CMK (cell line): ENCODE results near the gene NAIF1.
"Not testable (repeated sequence)": the region's sequence is repeated elsewhere in the genome, so short reads cannot be mapped to it uniquely, and the experiment has no call there.

Experiments used
- DNase-seq: peaks from one replicate; pipeline ENCODE4 v3.0.0-alpha.2; 2010; ENCODE audit warnings: low read depth

NAIF1 gene

GRCh38 chr9:128066713-128067644 lies at the start of gene NAIF1:
Gene NAIF1, minus strand, starts transcription at chr9:128067320. Its CDS starts 219 bp downstream, at chr9:128067101.
- peak; percentile 98 for DNase-seq

- DNase-seq, result no peak
Observed at GRCh38 chr9:128116104-128117083, 49.3 kb upstream of the NAIF1 start.

GRCh38 chr9:128115187-128116103 lies 48.3 kb upstream of the NAIF1 start:
- DNase-seq, result peak; percentile 92

GRCh38 chr9:128114326-128115186 lies 47.4 kb upstream of the NAIF1 start:
- no peak for DNase-seq

- DNase-seq, result no peak
Observed at GRCh38 chr9:128113526-128114325, 46.6 kb upstream of the NAIF1 start.

GRCh38 chr9:128111726-128112125 lies 44.6 kb upstream of the NAIF1 start:
- DNase-seq, result not testable (repeated sequence)

- DNase-seq, result no peak
Observed at GRCh38 chr9:128109050-128109709, 42.1 kb upstream of the NAIF1 start.

GRCh38 chr9:128108269-128109049 lies 41.3 kb upstream of the NAIF1 start:
- no peak for DNase-seq

GRCh38 chr9:128107468-128108268 lies 40.5 kb upstream of the NAIF1 start:
- no peak for DNase-seq

- DNase-seq, result no peak
Observed at GRCh38 chr9:128106940-128107467, 39.9 kb upstream of the NAIF1 start.

- no peak for DNase-seq
Observed at GRCh38 chr9:128106181-128106939, 39.2 kb upstream of the NAIF1 start.

GRCh38 chr9:128105538-128106175 lies 38.5 kb upstream of the NAIF1 start:
- DNase-seq, result no peak

GRCh38 chr9:128104171-128104618 lies 37.1 kb upstream of the NAIF1 start:
- no peak for DNase-seq

GRCh38 chr9:128103589-128103962 lies 36.5 kb upstream of the NAIF1 start:
- no peak for DNase-seq

GRCh38 chr9:128102861-128103588 lies 35.9 kb upstream of the NAIF1 start:
- no peak for DNase-seq
